HG02973 (cell line): ENCODE results near the gene OSTF1.

ENCODE experiments used
- ATAC-seq: cut with Tn5 transposase; IDR thresholded peaks from one replicate; pipeline ENCODE4 v1.9.1; 2021; ENCODE audit warnings: moderate library complexity; ENCODE audit not compliant: unreplicated experiment

The OSTF1 gene, protein sequence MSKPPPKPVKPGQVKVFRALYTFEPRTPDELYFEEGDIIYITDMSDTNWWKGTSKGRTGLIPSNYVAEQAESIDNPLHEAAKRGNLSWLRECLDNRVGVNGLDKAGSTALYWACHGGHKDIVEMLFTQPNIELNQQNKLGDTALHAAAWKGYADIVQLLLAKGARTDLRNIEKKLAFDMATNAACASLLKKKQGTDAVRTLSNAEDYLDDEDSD

DNA sequence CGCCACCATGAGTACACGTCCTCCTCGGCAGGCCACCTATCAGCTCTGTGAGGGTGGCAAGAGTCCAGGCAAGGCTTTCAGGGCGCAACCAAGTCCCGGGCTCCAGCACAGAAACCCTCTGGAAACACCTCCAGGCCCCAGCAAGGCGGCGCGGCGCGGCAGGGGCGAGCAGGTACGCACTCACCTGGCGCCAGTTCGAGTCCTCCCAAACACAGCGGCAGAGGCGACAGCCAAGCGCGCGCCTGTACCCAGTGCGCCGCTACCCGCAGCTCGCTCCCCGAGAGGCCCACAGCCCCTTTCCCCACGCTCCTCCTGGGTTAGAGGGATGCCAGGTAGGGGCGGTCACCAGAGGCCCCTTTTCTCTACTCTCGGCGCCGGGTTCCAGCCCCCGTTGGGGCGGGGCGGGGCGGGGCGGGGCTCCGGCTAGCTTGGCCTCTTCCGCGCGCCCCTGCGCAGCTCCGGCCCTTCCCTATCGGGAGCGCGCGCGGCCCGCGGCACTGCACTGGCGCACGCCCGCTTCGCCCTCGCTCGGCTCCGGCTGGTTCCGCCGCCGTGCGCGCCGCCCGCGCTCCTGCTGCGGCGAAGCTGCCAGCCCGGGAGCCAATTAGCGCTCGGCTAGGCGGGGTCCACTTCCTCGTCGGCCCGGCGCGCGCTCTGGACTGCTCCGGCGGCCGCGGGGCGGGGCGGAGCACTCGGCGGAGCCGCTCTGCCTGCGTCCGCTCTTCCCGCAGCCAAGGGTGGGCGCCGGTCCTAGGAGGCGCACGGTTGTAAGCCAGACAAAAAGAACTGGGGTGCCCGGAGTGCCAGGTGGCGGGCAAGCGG is at the start of gene OSTF1, which contains the start of gene NMRK1:
Gene OSTF1 (plus strand): TSS at position 691 of the 822 bp plus-strand sequence. CDS start 179 bp downstream, outside the sequence.
Gene NMRK1 (minus strand): TSS at position 332 of the 822 bp plus-strand sequence. CDS start 5,040 bp downstream, outside the sequence.
- ATAC-seq = peak; percentile 86

DNA sequence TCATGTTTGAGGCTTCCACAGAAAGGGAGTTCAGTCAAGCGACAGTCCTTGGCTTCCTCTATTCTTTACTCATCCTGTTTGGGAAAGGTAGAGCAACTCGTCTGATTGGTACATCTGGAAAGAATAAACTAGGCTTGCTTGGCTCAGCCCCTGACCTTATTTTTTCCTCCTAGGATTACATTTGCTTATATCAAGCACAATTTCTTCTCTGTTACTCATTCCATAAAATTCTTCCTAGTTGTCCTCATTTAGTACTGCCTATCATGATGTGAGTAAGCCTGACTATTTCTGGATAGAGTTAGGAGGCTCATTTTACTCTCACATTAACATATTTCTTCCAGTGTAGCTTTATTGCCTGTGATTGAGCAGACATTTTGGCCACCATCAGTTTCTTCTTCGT is 49.3 kb upstream of the OSTF1 start:
- ATAC-seq = no peak

GRCh38 chr9:75039801-75040200 is 48.5 kb upstream of the OSTF1 start:
- ATAC-seq = no peak

GRCh38 chr9:75041041-75041440 is 47.3 kb upstream of the OSTF1 start:
- ATAC-seq = no peak

DNA sequence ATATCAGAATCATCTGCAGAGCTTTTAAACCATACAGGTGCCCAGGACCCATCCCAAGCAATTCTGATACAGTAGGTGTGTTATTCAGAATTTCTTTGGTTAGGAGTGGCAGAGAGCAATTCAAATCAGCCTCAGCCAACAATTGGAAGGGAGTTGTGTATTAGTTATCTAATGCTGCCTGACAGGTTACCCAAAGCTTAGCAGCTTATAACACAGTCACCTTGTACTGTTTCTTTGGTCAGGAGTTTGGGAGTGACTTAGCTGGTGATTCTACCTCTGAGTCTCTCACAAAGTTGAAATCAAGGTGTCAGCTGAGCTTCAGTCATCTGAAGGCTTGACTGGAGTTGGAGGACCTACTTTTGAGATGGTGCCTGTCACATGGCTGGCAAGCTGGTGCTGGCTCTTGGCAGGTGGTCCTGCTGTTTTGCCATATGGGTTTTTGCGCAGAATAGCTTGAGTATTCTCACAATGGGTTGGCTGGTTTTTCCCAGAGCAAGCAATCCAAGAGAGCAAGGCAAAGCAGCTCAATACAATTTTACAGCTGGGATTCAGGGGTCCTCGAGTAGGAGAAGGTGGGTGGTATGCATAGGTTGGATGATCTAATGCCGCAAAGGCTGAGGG is 41.5 kb upstream of the OSTF1 start:
- no peak for ATAC-seq

- no peak for ATAC-seq
Measured at GRCh38 chr9:75047506-75047905, 40.8 kb upstream of the OSTF1 start.

DNA sequence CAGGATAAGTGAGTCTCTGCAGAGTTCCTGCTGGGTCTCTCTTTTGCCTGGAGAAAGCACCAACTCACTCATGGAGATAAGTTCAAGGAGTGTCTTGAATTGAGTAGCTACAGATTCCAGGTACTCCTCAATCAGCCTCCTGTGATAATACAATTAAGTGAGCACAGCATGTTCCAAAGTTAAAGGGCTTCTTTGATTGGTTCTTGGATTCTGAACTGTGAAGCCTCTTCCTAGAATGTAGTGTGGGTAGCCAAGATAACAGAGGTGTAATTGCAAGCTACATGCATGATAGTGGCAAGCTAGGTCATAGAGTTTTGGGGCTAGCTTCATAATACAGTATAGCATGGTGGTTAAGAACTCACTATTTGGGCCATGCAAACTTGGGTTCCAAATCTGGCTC is 37.0 kb upstream of the OSTF1 start:
- ATAC-seq = no peak

- ATAC-seq = peak; percentile 65
Measured at GRCh38 chr9:75053869-75054268, 34.4 kb upstream of the OSTF1 start.

DNA sequence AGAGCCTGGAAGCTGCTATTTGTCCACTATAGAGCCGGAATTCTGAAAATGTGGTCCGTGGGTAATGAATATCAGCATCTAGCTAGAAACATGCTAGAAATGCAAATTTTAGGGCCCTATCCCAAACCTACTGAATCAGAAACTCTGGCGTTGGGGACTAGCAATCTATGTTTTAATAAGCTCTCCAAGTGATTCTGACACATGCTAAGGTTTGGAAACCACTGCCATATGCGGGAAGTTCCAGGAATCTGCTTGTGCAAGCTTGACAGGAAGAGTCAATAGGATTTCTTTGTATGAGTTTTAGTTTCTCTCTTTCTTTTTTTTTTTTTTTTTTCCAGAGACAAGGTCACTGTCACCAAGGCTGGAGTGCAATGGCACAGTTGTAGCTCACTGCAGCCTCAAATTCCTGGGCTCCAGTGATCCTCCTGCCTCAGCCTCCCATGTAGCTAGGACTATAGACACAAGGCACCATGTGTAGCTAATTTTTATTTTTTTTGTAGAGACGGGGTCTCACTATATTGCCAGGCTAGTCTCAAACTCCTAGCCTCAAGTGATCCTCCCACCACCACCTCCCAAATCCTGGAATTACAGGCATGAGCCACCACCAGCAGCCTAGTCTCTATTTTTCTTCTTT is 33.8 kb upstream of the OSTF1 start:
- ATAC-seq = no peak

- no peak for ATAC-seq
Measured at GRCh38 chr9:75061169-75061568, 27.1 kb upstream of the OSTF1 start.

- ATAC-seq = no peak
Measured at GRCh38 chr9:75063556-75064305, 24.6 kb upstream of the OSTF1 start.

DNA sequence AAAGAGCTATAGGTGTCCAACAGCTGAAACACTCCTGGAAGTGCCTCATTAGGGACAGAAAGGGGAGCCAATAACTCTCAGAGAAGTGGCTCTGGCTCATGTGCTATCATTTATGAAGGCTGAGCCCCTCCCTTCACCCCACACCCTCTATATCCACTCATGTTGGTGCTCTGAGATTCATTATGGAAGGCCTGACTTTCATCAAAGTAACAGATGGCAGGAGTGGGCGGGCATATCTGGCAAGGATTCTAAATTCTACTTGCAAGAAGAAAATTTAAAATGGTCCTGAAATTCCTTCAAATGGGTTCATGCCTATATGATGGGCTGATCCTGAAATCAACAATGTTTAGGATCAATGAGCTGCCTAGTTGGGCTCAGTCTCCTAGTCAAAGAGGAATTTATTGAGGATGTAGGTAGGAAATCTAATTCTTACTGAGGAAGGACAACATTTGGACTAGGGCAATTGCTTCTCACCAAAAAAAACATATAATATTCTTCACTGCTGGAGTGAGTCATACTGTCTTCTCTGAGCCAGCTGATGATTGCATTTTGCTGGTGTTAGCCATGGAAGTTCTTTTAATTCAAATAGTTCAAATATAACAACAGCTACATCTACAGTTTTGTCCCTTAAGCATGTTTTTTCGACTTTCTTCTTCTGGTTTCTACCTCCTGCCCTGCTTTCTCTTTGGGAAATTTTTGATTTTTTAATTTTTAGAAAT is 23.8 kb upstream of the OSTF1 start:
- no peak for ATAC-seq

DNA sequence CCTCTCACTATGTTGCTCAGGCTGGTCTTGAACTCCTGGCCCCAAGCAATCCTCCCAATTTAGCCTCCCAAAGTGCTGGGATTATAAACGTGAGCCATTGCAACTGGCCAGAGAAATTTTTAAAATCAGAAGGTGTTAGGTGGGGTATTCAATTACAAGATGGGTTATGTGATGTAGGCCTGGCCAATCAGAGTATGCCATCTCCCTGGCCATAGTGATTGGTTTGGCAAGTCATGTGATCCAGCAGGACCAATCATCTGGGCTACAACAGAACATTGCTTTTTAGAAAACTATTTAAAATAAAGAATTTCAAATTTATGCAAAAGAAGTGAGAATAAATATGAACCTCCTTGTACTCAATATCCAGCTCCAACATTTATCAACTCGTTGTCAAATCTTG is 22.8 kb upstream of the OSTF1 start:
- ATAC-seq = no peak

DNA sequence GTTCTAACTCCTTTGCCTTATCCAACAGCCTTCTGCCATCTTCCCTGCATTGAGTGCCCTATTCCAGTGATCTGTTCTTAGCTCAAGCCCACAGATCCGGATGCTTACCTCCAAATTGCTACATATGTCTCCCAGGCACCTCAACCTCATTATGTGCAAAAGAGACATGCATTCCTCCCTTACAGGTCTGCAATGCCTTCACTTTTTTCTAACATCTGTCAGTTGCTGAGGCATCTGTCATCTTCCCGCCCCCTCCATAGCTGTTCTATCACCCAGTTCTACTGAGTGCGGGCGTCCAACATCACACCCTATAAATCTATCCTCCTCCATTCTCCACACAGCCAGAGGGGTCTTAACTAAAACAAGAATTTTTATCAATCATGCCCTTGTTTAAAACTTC is 20.4 kb upstream of the OSTF1 start:
- ATAC-seq = no peak

DNA sequence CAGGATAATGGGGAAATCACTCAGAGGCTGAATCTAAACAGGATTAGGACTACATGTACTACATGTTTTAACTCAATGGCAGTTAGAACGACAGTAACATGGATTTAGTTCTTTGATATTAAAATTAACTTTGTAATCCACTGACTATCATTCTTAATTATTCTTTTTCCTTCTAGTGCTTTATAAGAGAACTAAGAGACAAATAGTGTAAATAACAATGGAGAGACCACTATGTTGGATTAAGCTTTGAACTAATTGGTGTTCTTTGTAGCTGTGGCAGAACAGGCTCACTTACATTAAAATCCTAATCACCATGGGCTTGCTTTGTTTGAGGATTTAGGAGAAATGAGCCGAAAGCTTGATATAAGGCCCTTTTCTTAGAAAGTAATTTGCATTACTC is 19.1 kb upstream of the OSTF1 start:
- ATAC-seq = no peak

DNA sequence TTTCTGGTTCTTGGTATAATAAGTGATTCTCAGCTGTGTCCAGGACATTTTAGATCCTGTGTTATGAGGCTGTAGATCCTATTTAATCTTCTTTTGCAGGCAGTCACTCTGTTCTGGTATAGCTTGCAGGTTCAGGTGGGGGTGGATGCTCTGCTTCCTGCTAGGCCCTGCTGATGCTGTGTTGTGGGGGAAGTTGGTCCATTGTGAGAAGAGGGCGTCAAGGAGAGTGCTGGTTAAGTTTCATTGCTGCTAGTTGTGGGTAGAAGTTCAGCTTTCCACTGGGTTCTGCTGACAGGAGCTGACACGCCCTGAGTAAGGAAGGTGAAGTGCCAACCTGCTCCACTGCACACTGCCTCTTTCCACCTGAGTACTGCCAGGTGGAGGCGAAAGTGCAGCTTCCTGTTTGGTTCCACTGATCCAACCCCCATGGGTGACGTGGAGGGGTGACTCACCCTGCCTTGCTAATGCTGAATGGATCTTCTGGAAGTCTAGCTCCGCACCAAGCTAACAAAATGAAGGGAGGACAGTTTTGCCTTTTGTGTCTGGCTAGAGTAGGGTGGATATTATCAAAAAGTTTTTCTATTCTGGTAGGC is 16.7 kb upstream of the OSTF1 start:
- peak; percentile 88 for ATAC-seq

- ATAC-seq = no peak
Measured at GRCh38 chr9:75072895-75073294, 15.4 kb upstream of the OSTF1 start.

DNA sequence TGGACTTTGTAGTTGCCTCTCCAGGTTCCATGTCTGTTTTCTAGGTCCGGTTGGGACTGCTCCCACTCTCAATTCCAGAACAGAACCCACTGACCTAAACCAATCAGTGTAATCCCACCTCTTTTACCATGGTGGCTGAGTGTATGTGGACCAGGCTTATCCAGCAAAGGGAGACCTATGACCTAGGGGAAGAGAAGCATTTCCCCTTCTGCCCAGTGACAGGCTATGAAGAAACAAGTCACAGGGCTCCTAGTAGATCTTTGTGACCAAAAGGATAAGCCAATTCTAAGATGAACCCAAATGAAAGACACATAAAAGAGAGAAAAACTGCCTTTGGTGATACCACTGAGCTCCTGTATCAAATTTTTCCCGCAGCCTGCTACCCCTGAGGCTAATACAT is 6.7 kb upstream of the OSTF1 start:
- no peak for ATAC-seq

DNA sequence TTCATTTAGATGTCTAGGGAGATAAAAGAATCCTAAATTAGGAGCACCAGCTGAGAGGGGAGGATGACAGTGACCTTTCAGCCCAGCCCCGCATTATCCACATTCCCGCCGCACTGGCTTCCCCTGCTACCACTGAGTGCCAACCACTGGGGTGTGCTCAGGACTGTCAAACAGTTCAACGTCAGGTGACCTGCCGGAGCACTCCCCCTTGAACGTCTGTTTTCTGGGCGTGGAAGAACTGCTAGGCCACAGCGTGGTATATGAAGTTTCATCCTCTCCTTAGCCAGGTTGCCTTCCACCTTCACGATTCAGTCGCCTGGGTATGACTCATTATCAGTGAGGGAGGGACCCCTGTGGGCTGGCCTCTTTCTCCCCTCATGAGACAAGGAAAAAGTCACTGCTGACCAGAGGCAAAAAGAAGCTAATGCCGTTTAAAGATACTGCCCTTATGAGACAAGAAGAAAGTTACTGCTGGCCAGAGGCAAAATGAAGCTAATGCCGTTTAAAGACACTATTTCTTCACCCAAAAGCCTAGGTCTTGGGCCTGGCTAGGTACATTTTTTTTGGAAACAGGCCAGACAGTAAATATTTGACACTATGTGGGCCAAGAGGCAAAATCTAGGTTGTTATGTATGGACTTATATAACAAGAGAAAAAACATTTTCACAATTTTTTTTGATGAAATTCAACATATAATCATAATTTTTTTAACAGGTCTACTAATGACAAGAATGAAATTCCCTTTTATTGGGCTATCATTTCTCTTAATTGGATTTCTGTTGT is 4.9 kb upstream of the OSTF1 start:
- no peak for ATAC-seq
